Memory B cell (primary cell): ENCODE measurements around the gene EHMT1.

Experiments used
- ATAC-seq: fragments of 150-1000 bp; cut with Tn5 transposase; 2 replicates; pipeline ENCODE4 v1.10.0; 2021; ENCODE audit warnings: low read depth, mild to moderate bottlenecking, moderate library complexity
- DNase-seq, 2 donors: peaks; one replicate each; pipeline ENCODE4 v3.0.0; 2022; ENCODE audit warnings: low spot score in 2 of 2
- H3K27ac Mint-ChIP-seq: one replicate; pipeline ENCODE4 v1.8.0; 2022; ENCODE audit warnings: mild to moderate bottlenecking, moderate library complexity, mixed read lengths
- H3K27me3 Mint-ChIP-seq: one replicate; pipeline ENCODE4 v1.8.0; 2022; ENCODE audit warnings: mixed read lengths
- H3K36me3 Mint-ChIP-seq: one replicate; pipeline ENCODE4 v1.8.0; 2022; ENCODE audit warnings: mild to moderate bottlenecking, mixed read lengths
- H3K4me1 Mint-ChIP-seq: one replicate; pipeline ENCODE4 v1.8.0; 2022; ENCODE audit warnings: mixed read lengths
- H3K4me3 Mint-ChIP-seq: one replicate; pipeline ENCODE4 v1.8.0; 2022; ENCODE audit warnings: mild to moderate bottlenecking, moderate library complexity, mixed read lengths
- H3K9me3 Mint-ChIP-seq: one replicate; pipeline ENCODE4 v1.8.0; 2022; ENCODE audit warnings: mixed read lengths

The EHMT1 gene

DNA sequence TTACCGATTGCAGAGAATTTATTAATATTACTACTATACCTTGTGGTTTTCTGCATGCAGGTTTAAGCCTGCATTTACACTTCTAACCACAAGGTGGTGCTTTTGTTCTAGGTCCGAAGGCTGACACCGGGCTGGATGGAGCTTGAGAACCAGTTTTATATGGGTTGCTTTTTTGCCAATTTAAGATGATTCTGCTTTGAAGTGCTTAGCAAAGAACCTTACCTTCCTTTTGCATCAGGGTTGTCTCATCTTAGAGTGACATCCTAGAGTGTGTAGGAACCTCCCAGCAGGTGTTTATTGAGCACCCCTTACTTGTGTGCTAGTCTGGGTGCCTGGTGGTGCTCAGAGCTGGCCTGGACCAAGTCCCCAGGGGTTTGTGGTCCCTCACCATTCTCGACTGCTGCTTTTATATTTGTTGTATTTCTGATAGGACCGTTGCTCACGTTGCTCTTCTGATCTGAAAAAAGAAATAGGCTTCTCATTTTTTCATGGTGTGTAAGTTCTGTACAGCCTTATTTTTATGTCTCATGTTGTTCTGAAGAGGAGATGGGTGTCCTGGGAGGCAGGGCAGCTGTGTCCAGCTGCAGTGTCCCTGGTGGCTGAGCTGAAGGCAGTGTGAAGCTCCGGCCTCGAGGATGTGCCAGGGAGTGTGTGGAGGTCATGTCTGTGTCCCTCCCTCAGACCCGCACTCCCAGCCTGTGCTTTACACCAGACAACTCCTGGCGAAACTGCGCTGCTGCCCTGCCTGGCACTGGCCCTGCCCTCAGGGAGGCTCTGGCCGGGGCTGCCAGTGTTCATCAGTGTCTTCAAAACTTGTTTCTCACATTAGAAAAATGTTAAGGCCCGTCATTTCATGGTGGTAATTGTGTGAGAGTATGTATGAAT is 54.3 kb downstream of the EHMT1 start:
- Mint-ChIP-seq H3K4me3 (peak overlapping the region; percentile 41), H3K27me3 (no peaks in the 10 kb centered on the region), H3K36me3 (peaks cover 14% of the 10 kb centered on the region), H3K27ac (peak overlapping the region; percentile 91), H3K9me3 (no peaks in the 10 kb centered on the region), H3K4me1 (peaks cover 28% of the 10 kb centered on the region)
- DNase-seq: peak; percentile 54 to 65
- peak; percentile 87 for ATAC-seq

DNA sequence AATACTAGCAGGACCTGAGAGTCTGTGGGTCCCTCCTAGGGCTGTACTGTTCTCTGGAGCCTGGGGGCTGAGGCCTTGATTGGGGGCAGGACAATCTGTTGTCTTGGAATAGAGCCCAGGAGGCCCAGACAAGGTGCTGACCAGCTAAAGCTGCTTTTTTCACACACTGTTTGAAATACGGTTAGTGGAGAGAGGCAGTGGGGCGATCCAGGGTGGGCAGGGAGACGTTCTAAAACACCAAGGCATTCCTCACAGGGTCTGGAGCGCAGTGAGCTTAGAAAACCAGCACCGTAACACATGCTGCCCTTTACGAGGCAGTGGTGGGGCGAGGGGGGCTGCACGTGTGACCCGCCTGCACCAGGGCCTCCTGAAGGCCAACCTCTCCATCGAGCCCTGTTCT is 55.1 kb downstream of the EHMT1 start:
- no peak overlapping the region for H3K4me3 Mint-ChIP-seq
- H3K27ac Mint-ChIP-seq: peak overlapping the region; percentile 91
- no peaks in the 10 kb centered on the region for H3K27me3 Mint-ChIP-seq
- peaks cover 16% of the 10 kb centered on the region for H3K36me3 Mint-ChIP-seq
- peaks cover 25% of the 10 kb centered on the region for H3K4me1 Mint-ChIP-seq
- H3K9me3 Mint-ChIP-seq: no peaks in the 10 kb centered on the region
- ATAC-seq (no peak), DNase-seq (no peak)

DNA sequence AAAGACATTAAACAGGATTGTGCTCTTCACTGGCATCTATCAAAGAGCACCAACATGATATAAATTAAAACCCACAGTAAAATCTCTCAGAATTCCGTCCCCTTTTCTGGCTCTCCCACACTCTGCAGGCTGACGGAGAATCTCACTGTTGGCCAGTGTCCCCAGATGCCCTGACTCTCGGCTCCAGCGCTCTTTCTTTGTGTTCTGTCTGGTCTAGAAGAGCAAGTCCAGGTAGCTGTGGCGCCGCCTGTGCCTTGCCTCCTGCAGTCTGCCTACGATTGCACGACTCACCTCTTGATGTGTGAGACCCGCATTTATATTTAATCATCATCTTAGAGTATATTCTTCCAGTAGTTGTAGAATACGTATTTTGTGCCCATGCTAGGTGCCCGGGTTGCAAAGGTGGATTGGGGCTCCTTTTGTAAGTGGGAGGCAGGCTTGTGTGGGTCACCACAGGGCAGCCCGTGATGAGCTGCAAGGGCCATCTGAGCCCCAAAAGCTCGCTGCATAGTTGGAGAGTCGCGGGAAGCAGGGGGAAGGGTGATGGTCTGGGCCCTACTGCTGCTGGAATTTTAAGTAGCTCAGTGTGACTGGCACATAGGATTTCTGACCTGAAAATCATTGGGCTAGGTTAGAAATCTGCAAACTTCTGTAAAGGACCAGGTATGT is 55.6 kb downstream of the EHMT1 start:
- Mint-ChIP-seq H3K9me3 (no peaks in the 10 kb centered on the region), H3K27me3 (no peaks in the 10 kb centered on the region), H3K27ac (no peak overlapping the region), H3K36me3 (peaks cover 12% of the 10 kb centered on the region), H3K4me1 (peaks cover 25% of the 10 kb centered on the region), H3K4me3 (no peak overlapping the region)
- ATAC-seq (no peak), DNase-seq (no peak)

DNA sequence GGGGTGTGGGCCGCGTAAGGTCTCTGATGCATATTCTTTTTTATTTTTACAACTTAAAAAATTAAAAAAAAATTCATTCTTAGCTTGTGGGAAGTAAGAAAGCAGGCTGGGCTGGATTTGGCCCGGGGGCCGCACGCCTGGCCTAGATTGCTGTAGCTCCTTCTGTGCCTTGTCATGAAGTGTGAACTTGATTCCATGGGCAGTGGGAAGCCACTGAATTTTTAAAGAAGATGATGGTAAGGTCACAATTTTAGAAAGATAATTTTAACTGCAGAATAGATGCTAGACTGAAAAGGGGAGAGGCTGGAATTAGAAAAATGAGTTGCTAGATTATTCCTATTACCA is 56.1 kb downstream of the EHMT1 start:
- Mint-ChIP-seq H3K27ac (no peak overlapping the region), H3K27me3 (no peaks in the 10 kb centered on the region)

DNA sequence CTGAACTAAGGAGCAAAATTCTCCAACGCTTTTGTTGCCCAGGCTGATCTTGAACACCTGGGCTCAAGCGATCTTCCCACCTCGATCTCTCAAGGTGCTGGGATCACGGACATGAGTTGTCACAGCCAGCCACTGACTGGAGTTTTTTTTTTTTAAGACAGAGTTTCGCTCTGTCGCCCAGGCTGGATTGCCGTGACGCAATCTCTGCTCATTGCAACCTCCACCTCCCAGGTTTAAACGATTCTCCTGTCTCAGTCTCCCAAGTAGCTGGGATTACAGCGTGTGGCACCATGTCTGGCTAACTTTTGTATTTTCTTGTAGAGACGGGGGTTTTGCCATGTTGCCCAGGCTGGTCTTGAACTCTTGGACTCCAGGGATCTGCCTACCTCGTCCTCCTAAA is 58.2 kb downstream of the EHMT1 start:
- no peaks in the 10 kb centered on the region for H3K27me3 Mint-ChIP-seq
- H3K4me3 Mint-ChIP-seq: no peak overlapping the region
- H3K4me1 Mint-ChIP-seq: peaks cover 34% of the 10 kb centered on the region
- DNase-seq (no peak), ATAC-seq (no peak)
- H3K9me3 Mint-ChIP-seq: no peaks in the 10 kb centered on the region
- H3K27ac Mint-ChIP-seq: no peak overlapping the region
- H3K36me3 Mint-ChIP-seq: peaks cover 4% of the 10 kb centered on the region

More for the DNA sequence above, 56.1 kb downstream of the EHMT1 start:
- peaks cover 27% of the 10 kb centered on the region for H3K4me1 Mint-ChIP-seq
- H3K9me3 Mint-ChIP-seq: no peaks in the 10 kb centered on the region
- DNase-seq (no peak), ATAC-seq (no peak)
- H3K36me3 Mint-ChIP-seq: peaks cover 9% of the 10 kb centered on the region
- no peak overlapping the region for H3K4me3 Mint-ChIP-seq

DNA sequence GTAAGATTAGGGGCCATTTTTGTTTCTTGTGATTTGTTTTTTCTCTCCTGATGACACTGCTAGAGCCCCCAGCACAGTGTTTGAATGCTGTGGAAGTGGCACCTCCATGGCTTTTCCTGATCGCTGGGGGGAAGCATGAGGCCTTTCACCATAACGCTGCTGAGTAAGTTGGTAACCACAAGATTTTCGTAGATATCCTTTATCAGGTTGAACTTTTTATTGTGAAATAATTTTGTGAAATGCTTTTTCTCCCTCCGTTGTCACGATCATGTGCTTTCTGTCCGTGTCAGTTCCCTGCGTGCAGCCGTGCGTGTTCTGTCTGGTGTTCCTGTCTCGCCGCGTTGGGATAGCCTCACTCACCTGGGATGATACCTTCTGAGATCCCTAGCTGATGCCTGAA is 59.4 kb downstream of the EHMT1 start:
- Mint-ChIP-seq H3K27ac (no peak overlapping the region), H3K4me3 (no peak overlapping the region), H3K36me3 (peaks cover 4% of the 10 kb centered on the region), H3K4me1 (peaks cover 33% of the 10 kb centered on the region), H3K9me3 (no peaks in the 10 kb centered on the region), H3K27me3 (no peaks in the 10 kb centered on the region)
- ATAC-seq (no peak), DNase-seq (no peak)

DNA sequence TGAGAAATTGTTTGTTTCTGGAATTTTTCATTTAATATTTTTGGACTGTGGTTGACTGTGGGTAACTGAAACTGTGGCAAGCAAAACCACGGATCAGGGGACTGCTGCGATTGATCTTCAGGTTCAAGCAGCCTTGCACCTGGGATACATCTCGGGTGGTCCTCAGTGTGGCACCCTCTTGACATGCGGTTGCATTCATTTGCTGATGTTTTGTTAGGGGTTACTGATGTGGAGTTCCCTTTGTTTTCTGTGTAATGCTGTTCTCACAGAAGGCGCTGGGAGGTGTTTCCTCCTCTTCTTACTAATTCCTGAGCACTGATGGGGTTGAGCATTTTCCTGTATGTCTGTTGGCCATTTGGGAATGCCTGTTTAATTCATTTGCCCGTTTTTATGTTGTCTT is 60.4 kb downstream of the EHMT1 start:
- Mint-ChIP-seq H3K27me3 (no peaks in the 10 kb centered on the region), H3K4me1 (peaks cover 30% of the 10 kb centered on the region), H3K27ac (peak overlapping the region; percentile 83), H3K4me3 (peak overlapping the region; percentile 64), H3K9me3 (no peaks in the 10 kb centered on the region), H3K36me3 (peaks cover 4% of the 10 kb centered on the region)
- DNase-seq (no peak), ATAC-seq (peak; percentile 68)

DNA sequence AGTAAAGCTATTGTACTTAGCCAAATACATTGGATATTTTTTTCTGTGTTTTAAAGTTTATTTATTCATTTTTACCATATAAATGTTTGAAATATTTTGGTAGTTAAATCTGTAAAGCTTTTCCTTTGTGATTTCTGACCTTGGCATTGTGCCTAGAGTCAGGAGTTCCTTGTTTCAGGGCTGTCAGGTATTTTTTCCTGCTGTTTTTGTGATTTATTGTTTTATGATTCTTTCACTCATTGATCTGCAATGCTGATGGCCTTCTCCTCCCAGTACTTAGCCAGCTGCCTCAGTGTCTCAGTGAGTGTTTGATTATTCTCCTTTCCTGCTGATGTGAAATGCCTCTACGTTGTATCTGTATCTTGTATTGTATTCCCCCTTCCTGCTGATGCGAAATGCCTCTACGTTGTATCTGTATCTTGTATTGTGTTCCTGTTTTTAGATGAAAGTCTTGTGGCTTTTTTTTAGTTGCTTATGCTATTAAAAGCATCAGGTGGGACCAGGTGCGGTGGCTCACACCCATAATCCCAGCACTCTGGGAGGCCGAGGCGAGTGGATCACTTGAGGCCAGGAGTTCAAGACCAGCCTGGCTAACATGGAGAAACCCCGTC is 61.0 kb downstream of the EHMT1 start:
- Mint-ChIP-seq H3K9me3 (no peaks in the 10 kb centered on the region), H3K4me3 (peak overlapping the region; percentile 63), H3K4me1 (peaks cover 30% of the 10 kb centered on the region), H3K36me3 (peaks cover 4% of the 10 kb centered on the region), H3K27me3 (no peaks in the 10 kb centered on the region), H3K27ac (peak overlapping the region; percentile 83)
- ATAC-seq (peak; percentile 46), DNase-seq (no peak)

DNA sequence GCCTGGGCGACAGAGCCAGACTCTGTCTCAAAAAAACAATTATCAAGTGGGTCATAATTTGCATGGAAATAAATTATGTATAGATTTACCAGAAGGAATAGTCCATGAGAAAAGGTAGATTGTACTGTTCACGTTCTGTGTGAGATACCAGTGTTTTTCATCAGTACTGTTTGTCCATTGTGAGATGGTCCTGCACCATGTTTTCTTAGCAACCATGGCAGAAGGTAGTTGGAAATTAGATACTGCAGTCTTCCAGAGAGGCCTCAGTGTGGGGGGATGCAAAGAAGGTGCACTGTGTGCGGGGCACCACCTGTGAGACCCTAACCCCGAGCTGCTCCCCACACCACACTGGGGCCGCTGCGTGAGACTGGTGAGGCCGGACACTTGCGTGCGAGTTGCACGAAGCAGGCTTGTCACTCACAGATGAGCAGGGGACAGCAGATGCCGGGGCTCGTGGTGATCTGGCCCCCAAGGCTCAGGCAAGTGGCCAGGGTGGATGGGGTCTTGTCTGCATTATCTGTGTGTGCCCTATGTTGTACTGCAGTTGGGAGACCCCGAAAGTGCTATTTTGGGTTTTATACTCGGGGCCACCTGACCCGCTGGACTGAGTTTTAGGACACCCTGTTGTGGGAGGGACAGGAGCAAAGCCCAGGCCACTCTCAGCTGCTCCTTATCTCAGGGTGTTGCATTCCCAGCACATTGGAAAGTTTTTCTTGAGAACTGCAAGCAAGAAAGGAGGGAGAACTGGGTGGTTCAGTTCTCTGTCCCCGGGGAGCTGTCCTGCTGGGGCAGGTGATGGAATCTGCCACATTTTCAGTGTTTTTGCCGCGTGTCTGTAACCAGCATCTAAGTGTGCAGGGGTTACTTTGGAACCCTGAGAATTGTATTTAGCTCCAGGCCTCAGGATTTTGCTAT is 61.9 kb downstream of the EHMT1 start:
- Mint-ChIP-seq H3K36me3 (peaks cover 10% of the 10 kb centered on the region), H3K9me3 (peaks cover 1% of the 10 kb centered on the region), H3K27ac (peak overlapping the region; percentile 83), H3K27me3 (no peaks in the 10 kb centered on the region), H3K4me3 (no peak overlapping the region), H3K4me1 (peaks cover 34% of the 10 kb centered on the region)
- no peak for ATAC-seq
- DNase-seq: no peak

DNA sequence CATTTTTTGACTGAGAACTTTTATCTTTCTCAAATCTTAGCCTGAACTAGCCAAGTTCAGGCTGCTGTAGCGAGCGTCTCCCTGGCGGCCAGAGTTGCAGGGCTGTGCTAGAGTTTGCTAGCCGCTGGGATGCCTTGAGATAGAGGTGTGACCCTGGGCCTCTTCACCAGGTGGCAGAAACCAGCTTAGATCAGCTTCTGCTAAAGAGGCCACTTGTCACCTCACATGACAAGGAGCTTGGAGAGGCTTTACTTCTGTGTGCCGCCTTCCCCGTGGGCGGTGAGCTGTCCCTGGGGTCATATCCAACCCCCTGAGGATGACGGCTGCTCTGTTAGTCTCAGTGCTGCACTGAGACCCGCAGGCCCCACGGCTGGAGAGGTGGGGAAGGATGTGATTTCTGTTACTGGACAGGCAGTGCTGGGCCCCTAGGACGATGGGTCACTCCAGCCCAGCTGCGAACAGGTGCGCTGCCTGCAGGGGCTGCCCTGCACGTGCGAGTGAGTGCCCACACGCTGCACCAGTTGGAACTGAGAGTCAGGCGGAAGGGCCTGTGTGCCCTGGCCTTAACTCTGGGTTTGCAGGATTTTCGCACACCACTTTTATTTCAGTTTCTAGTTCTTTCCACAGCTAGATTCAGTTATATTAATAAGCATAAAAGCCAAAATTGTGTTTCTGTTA is 63.8 kb downstream of the EHMT1 start:
- Mint-ChIP-seq H3K4me3 (no peak overlapping the region), H3K27ac (peak overlapping the region; percentile 24), H3K27me3 (no peaks in the 10 kb centered on the region), H3K4me1 (peaks cover 42% of the 10 kb centered on the region), H3K9me3 (peaks cover 1% of the 10 kb centered on the region), H3K36me3 (peaks cover 19% of the 10 kb centered on the region)
- DNase-seq: no peak
- peak; percentile 63 for ATAC-seq

DNA sequence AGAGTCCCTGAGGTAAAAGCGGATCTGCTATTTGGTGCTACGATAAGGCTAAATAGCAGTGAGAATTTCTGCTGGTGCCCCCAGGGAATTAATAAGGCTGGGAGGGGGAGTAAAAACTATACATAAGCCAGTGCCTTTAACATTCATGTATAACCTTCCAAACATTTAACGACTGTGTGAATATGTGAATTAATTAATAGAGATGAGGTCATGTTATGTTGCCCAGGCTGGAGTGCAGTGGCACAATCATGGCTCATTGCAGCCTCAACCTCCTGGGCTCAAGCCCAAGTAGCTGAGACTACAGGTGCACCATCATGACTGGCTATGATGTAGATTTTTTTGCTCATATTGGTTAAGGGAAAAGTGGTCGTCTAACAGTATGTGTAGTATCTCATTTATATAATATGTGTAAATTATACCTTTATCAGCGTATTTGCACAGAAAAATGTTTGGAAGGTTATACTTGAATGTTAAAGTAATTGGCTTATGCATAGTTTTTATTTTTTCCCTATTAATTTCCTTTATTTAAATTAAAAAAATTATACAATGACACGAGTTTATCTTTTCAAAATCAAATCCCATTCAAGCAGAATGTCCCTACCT is 64.6 kb downstream of the EHMT1 start:
- DNase-seq (no peak), ATAC-seq (no peak)
- Mint-ChIP-seq H3K9me3 (peaks cover 1% of the 10 kb centered on the region), H3K4me1 (peaks cover 42% of the 10 kb centered on the region), H3K27me3 (no peaks in the 10 kb centered on the region), H3K36me3 (peaks cover 18% of the 10 kb centered on the region), H3K4me3 (no peak overlapping the region), H3K27ac (peak overlapping the region; percentile 24)

DNA sequence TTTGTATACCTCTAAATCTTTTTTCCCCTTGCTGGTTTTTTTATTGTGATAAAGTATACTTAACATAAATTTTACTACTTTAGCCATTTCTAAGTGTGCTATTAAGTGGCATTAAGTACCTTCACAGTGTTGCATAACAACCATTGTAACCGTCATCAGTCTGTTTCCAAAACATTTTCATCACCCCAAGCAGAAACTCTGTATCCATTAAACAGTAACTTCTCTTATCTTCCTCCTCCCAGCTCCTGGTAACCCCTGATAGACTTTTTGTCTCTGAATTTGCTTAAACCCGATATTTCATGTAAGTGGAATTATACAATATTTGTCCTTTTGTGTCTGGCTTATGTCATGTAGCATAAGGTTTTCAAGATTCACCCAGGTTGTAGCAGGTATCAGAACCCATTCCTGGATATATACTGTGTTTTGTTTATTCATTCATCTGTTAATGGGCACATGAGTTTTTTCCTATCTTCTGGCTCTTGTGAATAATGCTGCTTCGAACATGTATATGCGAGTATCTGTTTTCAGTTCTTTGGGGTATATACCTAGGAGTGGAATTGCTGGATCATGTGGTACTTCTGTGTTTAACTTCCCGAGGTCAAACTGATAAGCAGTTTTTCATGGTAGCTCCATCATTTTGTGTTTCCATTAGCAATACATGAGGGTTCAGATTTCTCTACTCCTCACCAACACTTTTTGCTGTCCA is 66.4 kb downstream of the EHMT1 start:
- peaks cover 17% of the 10 kb centered on the region for H3K36me3 Mint-ChIP-seq
- H3K4me1 Mint-ChIP-seq: peaks cover 46% of the 10 kb centered on the region
- no peak for ATAC-seq
- no peak overlapping the region for H3K4me3 Mint-ChIP-seq
- no peak for DNase-seq
- peak overlapping the region; percentile 31 for H3K27ac Mint-ChIP-seq
- H3K9me3 Mint-ChIP-seq: peaks cover 1% of the 10 kb centered on the region
- H3K27me3 Mint-ChIP-seq: no peaks in the 10 kb centered on the region
